AG04450 (cell line): Measurements from ENCODE around the gene ENOX1. TPM values are rescaled to one million over a fixed set of nuclear protein-coding genes. Genes with fewer than 3 reads are reported as not detected.
"Not testable (repeated sequence)": the region's sequence is repeated elsewhere in the genome, so short reads cannot be mapped to it uniquely, and the experiment has no call there.

Source experiments
- CTCF ChIA-PET: fragments of 300-600, 350-600 bp; formaldehyde crosslinking; extraction: SDS; loops from one replicate; lab custom pipeline; 2022; ENCODE audit warnings: antibody characterized with exemption, inconsistent platforms; lab: Charles Lee
- POLR2A ChIA-PET: fragments of 350-600 bp; formaldehyde crosslinking; extraction: SDS; loops from one replicate; lab custom pipeline; 2021; ENCODE audit warnings: antibody characterized with exemption, inconsistent platforms; lab: Yijun Ruan, JAX
- DNase-seq: peaks from one replicate; pipeline ENCODE4 v3.0.0-alpha.2; 2011; ENCODE audit warnings: low read depth, low spot score
- H3K27ac ChIP-seq: one replicate; pipeline ENCODE4 v1.5.1; 2012; ENCODE audit warnings: low read depth, low read length, control low read depth
- H3K27me3 ChIP-seq: one replicate; pipeline ENCODE4 v1.6.0; 2012; ENCODE audit warnings: low read length; ENCODE audit not compliant: control insufficient read depth, insufficient read depth
- H3K4me3 ChIP-seq: 2 replicates; pipeline ENCODE4 v1.5.1; 2011; ENCODE audit warnings: mild to moderate bottlenecking, low read depth, low read length, control low read depth
- H3K9me3 ChIP-seq: 2 replicates; pipeline ENCODE4 v1.5.1; 2012; ENCODE audit warnings: low read length; ENCODE audit not compliant: control insufficient read depth, insufficient read depth
- CTCF ChIP-seq: IDR thresholded peaks from 2 replicates; pipeline ENCODE4 v1.5.1; 2011; ENCODE audit warnings: low read depth, low read length, control low read depth, inconsistent platforms
- polyA plus RNA-seq: library from polyadenylated mRNA; depleted of rRNA; stranded (reverse); fragments of >200 nt; gene quantifications from 2 replicates; pipeline ENCODE4 v1.2.3, GENCODE V29; 2011

Gene ENOX1
- polyA plus RNA-seq, 1 experiment = 3.9 TPM

DNA sequence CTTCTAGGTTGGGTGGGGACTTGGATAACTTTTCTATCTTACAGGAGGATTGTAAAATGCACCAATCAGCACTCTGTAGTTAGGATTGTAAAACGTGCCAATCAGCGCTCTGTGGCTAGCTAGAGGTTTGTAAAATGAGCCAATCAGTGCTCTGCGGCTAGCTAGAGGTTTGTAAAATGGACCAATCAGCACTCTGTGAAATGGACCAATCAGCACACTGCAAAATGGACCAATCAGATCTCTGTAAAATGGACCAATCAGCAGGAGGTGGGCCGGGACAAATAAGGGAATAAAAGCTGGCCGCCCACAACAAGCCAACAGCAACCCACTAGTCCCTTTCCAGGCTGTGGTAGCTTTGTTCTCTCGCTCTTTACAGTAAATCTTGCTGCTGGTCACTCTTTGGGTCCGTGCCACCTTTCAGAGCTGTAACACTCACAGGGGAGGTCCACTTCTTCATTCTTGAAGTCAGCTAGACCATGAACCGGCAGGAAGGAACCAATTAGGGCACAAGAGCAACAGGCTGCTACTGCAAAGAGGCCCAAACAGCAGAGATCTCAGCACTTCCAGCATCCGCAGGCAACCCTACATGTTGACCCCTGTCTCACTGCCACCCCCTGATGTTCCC lies 606.6 kb downstream of the ENOX1 start:
- Histone ChIP-seq H3K27me3 (no peaks in the 10 kb centered on the region), H3K9me3 (peaks cover 9% of the 10 kb centered on the region), H3K27ac (no peak overlapping the region), H3K4me3 (no peak overlapping the region)
- TF ChIP-seq CTCF = no peak
- DNase-seq = no peak
- ChIA-PET POLR2A (no interaction called here), CTCF (no interaction called here)

DNA sequence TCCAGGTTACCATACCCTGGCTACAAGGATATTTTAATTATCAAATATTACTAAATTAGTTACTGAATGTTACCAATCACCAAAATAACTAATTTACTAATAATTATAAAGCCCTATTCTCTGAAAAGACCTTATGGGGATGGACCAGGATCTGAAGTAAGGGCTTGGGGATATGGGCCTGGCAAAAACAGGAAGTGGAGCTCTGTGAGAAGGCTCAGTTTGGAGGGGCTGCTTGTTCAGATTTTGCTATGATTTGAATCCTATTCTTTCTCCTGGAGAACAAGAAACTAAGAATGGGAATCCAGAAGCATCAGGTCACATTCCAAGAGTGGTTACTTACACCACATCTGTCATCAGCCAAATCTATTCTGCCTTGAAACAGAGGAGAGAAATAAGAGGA lies 615.3 kb downstream of the ENOX1 start:
- Histone ChIP-seq H3K27ac (no peak overlapping the region), H3K27me3 (no peaks in the 10 kb centered on the region), H3K9me3 (no peaks in the 10 kb centered on the region), H3K4me3 (no peak overlapping the region)
- ChIA-PET POLR2A (no interaction called here), CTCF (no interaction called here)
- no peak for DNase-seq
- no peak for TF ChIP-seq CTCF

GRCh38 chr13:43170506-43170905 lies 616.3 kb downstream of the ENOX1 start:
- no peak for DNase-seq
- Histone ChIP-seq H3K27me3 (no peaks in the 10 kb centered on the region), H3K27ac (no peak overlapping the region), H3K4me3 (no peak overlapping the region), H3K9me3 (no peaks in the 10 kb centered on the region)
- POLR2A ChIA-PET = interaction anchor here (0.5 kb wide), 1 partner anchor 147 kb away, joined by 3 read pairs; no protein-coding TSS in a partner anchor
- no peak for TF ChIP-seq CTCF
- CTCF ChIA-PET = no interaction called here

GRCh38 chr13:43168434-43168833 lies 618.3 kb downstream of the ENOX1 start:
- DNase-seq, H3K4me3 ChIP-seq, POLR2A ChIA-PET, CTCF ChIA-PET, H3K27ac ChIP-seq, H3K9me3 ChIP-seq, H3K27me3 ChIP-seq: not testable (repeated sequence)

DNA sequence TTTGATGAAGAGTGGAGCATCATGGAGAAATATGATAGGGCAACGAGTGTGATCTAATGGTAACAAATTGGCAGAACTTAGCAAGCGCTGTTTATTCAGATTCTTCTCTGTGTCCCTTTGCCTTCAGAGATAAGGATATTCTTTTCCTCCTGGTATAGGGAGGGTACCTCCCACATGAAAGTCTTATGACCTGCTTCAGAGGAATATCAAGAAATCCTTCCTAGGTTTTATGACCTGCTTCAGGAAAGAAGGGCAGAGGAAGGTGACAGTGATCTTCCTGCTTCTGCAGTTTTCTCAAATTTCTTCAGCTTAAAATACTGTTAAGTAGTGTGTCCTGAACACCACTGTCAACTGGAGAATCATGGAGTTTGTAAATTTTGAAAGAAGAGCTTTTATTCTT lies 619.0 kb downstream of the ENOX1 start:
- ChIA-PET POLR2A (no interaction called here), CTCF (no interaction called here)
- Histone ChIP-seq H3K9me3 (no peaks in the 10 kb centered on the region), H3K27me3 (no peaks in the 10 kb centered on the region), H3K27ac (no peak overlapping the region), H3K4me3 (no peak overlapping the region)
- DNase-seq = no peak
- TF ChIP-seq CTCF = no peak
